ENCODE measurements around the gene SPRING1.
"Not testable (repeated sequence)": the region's sequence is repeated elsewhere in the genome, so short reads cannot be mapped to it uniquely, and the experiment has no call there.

SPRING1 gene

DNA sequence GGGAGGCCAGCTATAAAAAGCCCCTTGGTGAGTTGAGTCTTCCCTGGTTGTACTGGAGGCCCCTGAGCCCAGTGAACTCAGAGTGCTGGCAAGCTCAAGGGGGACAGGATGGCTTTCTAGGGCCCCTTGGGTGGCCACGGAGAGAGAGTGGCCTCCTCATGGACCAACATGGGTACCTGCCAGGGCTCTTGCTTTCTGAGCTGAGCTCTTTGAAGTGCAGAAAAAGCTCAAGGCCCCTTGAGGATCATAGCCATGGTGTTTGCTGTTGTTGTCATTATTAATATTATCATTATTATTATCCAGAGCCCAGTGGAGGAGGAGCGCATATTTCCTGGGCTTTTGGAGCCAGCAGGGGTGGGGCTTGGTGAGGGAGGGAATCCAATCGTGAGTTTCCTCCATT is 6.9 kb upstream of the SPRING1 start:
- no peak for DNase-seq

DNA sequence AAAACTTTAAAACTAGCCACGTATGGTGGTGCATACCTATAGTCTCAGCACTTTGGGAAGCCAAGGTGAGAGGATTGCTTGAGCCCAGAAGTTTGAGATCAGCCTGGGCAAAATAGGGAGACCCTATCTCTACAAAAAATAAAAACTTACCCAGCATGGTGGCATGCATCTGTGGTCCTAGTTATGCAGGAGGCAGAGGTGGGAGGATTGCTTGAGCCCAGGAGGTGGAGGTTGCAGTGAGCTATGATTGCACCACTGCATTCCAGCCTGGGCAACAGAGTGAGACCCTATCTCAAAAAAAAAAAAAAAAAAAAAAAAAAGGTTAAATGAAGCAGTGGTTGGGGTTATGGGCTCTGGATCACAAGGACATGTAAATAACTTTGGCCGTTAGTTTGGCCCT is 4.9 kb upstream of the SPRING1 start:
- not testable (repeated sequence) for DNase-seq

DNA sequence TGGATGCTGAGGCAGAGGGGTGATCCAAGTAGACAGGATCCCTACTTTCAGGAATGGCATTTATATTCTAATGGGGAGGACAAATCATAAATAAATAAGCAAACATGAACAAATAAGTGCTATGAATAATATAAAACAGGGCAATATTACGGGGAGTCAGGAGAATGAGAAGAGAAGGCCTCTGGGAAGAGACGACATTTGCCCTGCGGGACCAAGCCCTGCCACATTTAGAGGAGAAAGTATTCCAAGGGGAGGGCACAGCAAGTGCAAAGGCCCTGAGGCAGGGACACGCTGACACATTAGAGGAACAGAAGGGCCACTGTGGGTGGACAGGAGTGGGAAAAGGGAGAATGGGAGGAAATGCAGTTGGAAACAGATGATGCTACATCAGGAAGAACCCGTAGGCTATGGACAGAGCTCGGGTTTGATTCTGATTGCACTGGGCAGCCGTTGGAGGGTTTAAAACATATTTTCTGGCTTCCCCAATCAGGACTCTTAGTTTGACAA is 1.6 kb upstream of the SPRING1 start:
- no peak for DNase-seq

DNA sequence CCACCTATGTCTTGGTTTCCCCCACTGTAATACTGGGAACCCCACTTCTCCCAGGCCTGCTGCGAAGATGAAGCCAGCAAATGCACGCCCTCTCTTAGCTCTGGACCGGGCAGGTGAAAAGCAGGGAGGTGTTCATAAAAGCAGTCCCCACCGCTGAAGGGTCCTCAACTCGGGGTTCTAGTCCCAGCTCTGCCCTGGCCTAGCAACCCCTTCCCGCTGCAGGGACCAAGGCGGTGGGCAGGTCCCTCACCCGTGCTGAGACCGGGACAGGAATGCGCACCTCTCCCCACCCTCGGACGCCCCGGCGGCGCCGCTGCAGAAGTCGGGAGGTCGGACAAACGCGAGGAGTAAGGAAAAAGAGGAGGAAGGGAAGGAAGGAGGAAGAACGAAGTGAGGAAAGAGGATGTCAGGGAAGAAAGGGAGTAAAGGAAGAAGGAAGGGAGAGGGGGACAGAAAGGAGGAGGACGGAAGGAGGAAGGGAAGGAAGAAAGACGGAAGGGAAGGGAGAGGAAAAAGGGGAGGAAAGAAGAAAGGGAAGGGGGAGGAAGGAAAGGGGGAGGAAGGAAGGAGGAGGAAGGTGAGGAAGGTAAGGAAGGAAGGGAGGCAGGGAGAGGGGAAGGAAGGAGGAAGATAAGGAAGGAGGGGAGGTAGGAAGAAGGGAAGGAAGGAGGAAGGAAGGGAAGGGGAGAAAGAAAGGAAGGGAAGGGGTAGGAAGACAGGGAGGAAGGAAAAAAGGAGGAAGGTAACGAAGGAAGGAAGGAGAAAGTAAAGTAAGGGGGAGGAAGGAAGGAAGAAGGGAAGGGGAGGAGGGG is 701 bp downstream of the SPRING1 start:
- DNase-seq: peak; percentile 56

DNA sequence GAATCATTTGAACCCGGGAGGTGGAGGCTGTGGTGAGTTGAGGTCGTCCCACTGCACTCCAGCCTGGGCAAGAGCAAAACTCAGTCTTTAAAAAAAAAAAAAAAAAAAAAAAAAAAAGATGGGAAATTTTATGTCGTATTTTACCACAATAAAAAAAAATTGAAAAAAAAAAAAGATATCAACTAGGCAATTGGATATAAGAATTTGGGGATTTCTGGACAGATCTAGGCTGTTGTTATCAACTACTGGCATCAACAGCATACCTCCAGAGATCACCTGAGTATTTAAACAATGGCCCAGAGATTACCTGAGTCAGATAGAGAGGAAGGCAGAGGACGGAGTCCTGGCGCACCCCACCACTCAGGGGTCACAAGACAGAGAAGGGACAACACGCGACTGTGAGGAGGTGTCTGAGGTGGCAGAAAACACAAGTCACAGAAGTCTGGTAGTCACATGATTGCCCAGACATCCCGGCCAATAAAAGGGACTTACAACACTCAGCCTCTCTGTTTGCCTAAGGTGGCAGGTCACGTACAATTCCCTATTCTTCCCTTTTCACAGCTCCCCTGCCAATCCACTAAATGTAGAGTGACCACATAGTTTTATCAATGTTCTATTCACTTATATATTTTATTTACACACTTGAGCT is 1.8 kb downstream of the SPRING1 start:
- no peak for DNase-seq

DNA sequence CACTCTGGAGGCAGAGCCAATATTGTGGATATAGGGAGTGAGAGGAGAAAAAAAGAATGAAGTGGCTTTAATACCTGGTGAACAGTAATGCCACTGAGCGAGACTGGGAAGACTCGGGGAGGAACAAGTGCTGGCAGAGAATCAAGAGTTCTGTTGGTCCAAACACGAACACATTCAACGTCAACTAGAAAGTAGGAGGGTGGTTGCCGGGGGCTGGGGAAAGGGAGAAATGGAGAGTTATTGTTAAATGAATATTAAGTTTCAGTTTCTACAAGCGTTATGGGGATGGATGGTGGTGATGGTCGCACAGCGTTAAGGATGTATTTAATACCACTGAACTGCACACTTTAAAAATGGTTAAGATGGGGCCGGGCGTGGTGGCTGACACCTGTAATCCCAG is 2.8 kb downstream of the SPRING1 start:
- no peak for DNase-seq

DNA sequence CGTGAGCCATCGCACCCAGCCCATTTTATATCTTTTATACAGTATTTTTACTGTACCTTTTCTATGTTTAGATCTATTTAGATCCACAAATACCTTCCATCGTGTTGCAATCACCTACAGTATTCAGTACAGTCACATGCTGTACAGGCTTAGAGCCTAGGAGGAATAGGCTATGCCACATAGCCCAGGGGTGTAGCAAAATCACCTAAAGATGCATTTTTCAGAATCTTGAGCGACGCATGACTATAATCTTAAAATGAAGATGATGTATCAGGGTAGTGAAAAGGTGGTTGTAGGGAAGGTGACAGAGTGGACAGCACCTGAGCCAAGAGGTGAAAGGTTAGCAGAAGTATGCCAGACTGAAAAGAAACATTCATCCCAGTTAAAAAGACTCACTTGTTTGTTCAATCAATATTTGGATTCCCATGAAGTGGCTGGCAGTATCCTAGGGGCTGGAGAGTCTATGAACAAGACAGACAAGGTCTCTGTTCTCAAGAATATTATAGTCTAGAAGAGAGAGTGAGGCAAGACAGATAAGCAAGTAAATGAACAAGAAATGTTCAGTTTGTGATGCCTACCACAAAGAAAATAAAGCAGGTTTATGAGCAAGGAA is 3.6 kb downstream of the SPRING1 start:
- DNase-seq: no peak

DNA sequence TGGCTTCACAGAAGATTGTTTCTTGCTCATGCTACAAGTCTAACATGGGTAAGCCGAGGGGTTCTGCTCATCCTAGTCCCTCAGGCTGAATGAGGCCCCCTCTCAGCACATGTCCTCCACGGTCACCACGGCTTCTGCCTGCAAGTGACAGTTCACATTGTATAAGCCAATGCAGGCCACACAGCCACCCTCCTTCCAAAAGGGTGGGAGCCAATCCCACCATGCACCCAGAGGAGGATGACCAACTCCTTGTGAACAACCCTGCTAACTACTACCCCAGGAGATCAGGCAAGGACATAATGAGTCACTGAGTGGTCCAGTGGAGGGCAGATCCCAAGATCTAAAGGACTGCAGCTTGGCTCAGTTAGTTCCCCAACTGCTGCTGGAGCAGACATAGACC is 6.1 kb downstream of the SPRING1 start:
- DNase-seq: no peak

DNA sequence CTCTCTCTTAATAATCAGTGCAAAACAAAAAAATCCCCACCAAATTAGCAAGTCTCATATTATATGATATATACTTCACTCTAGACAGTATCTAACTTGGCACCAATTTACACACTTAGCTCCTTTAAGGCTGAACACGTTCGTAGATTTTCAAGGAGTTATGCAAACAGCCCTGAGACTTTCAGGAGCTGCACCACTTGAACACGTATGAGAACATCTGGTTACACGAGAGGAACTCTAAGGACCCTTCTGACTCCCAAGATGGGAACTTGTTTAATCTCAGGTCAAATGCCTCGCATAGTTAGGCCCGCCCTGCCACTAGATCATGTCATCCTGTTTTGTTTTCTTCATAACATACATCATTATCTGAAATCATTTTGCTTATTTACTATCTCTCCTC is 10.0 kb downstream of the SPRING1 start:
- no peak for DNase-seq

DNA sequence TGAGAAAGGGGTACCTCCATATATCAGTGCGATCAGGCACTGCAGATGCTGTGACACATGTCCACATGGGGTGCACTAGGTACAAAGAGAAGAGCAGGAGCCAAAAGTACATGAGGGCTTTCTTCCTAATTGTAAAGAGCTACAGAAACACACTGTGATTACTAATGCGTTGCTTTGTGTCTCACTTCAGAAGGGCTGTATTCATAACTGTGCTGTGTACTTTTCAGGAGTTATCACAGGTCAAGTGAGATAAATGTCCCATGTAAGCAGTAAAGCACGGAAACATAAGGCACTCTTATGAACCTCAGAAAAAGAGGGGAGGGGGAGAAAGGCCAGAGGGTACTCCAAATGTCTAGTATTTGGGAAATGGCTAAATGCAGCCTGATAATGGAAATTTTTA is 10.6 kb downstream of the SPRING1 start:
- no peak for DNase-seq

DNA sequence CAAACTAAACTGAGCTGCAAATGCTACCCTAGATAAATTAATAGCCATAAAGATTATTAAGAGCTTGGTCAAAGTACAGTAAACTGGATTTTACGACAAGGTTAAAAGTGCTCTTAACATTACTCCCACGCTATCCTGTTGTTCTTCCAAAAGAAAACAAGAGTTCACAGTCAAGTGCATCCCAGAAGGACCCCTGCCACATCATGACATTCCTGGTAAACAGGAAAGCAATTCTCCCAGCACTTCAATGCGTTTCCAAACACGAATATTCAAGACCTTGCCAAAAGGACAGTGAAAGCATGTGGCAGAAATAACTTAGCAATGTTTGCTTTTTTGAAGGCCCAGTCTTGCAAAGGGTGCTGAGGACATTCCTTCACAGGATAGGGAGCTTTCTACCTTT is 11.2 kb downstream of the SPRING1 start:
- DNase-seq: no peak

DNA sequence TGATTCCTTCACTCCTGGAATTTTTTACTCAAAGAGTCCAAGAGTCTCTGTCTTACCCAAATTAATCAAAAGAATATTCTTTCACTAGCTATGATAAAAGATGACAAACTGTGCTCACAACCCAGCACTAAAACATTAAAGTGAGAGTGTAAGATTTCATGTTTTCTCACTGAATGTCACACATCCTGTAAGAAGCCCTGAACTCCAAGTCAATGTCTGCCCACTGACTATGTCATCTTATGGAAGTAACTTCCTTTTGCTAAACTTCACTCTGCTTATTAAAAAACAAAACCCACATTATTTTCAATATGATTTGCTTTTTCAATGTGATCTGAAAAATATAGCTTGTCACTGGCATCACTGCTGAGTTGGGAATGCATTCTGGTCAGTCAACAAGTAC is 15.6 kb downstream of the SPRING1 start:
- no peak for DNase-seq

DNA sequence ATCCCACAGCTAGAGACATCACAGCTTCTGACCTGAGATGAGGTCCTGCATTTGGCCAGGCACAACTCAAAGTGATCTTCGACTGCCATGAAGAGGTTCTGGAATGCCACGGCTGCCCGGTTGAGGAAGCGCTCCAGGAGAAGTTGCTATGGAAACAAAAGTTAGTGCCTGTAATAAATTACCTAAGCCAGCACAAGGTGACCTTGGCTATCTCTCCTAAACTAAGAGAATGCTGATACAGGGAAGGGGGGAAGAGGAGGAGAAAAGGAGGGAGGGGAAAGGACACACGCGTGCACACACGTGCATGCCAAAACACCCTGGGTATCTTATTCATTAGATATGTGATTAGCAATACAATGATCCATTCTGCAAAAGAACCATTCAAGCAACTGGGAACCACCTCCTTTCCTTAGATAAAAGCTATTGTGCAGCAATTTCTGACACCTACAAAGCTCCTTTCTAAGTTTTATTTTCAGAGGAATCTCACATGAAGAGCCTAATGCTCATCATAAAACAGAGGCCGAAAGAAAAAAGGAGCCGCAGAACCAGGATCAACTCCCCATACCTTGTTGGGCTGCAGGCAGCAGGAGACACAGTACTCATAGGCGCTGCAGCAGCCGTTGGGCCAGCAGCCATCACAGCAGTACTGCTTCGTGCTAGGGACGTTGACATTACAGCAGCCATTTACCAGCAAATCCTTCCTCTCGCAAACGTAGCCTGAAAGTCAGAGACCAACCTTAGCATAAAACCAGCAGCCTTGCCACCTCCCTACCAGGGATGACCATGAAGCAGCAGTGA is 17.9 kb downstream of the SPRING1 start:
- DNase-seq: peak; percentile 58

DNA sequence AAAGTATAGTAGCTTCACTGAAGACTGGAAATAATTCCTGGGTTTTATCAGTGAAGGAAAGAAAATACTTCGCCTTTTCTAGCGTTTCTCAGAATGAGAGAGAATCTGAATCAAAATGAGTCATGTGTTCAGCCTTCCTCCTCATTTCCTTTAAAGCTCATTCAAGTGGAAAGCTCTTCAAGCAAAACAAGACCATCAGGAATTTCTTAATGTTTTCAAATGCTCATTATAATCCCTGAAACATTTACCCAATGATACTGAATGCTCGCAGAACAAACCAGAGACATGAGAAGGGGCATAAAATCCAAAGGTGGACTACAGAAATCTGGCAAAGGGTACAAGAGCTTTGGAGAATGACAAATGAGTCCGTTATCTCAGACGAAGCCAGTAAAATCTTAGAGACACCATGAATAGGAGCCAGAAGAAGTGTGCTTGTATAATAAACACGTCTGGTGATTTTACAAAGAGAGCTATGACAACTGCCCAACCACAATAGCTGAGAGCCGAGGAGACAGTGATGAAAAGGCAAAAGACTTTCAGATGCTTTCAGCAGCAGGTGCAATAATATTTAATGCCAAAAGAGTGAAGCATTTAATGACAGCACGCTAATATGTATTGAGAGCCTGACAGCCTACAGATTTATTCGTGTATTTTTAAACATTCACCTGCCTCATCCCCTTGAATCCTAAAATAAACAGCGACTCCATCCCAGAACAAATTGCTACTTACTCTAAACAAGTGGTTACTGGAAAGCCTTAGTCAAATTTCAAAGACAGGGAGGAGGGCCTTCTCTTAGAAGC is 19.0 kb downstream of the SPRING1 start:
- DNase-seq: no peak

DNA sequence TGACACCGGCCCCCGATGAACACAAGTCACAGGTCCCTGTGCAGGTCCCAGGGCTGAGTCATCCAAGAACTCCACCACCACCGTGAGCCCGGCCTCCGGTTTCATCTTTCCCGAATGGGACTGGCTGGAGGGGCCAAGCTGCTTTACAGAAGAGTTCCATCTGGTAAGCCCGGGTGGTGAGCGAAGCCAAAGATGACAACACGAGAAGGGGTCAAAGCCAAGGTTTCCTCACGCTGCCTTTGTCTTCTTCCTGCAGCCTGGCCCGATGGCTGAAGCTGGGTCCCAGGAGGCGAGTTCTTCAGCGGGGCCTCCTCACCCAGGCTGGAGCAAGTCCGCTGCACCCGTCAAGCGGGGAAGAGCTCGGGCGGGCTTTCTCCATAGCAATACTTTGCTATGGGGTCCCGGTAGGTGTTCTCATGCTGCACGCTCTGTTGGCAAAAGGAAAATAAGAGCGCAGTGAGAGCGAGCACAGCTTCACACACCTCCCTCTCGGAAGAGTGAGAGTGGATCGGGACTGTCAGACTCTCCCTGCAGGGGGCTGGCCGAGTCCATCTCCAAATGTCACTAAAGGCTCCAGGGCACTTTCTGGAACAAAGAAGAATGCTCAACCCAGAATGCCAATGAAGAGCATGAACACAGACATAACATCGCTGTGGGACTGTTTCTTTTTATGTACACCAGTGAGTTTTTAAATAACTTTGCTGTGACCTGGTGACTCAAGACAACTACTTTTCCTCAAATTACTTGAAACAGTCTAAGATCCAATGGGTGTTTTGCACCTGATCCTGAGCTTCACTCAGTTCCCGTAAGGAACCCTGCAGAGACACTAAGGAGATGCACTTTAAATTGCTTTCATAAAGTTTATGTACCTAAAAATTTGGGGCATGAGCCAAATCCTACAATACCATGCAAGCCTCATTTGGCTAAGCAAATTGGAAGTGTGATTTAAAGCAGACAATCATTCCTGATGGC is 20.1 kb downstream of the SPRING1 start:
- DNase-seq: peak; percentile 70

DNA sequence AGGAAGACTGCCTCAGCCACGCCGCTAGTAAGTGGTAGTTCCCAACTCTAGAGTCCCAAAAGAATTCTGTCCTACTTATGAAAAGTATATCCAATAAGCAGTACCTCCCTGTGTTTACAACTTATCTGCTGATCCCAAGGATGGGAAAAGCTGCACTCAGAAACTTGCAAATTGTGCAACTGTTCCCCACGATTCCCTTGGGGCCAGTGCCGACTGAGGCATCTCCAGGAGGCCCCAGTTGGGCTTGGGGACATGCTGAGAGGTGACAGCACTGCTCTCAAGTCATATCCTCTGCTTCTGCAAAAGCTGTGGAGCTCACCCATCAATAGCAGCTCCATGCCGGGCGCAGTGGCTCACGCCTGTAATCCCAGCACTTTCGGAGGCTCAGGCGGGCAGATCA is 23.7 kb downstream of the SPRING1 start:
- DNase-seq: no peak

DNA sequence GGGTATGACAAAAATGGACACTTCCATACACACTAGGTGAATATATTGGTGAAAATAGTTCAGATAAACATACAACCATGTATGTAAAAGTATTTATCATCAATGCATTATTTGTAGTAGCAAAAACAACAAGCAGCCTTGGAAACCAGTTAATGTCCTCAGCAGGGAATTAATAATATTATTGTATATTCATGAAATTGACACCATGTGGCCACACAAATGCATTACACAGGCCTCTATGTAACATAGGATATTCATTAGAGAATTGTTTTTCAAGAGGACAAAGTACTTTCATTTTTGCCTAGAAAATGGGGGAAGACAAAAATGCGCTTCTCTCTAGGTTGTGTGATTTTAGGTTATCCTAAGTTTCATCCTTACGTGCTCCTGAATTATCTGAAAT is 24.3 kb downstream of the SPRING1 start:
- no peak for DNase-seq

DNA sequence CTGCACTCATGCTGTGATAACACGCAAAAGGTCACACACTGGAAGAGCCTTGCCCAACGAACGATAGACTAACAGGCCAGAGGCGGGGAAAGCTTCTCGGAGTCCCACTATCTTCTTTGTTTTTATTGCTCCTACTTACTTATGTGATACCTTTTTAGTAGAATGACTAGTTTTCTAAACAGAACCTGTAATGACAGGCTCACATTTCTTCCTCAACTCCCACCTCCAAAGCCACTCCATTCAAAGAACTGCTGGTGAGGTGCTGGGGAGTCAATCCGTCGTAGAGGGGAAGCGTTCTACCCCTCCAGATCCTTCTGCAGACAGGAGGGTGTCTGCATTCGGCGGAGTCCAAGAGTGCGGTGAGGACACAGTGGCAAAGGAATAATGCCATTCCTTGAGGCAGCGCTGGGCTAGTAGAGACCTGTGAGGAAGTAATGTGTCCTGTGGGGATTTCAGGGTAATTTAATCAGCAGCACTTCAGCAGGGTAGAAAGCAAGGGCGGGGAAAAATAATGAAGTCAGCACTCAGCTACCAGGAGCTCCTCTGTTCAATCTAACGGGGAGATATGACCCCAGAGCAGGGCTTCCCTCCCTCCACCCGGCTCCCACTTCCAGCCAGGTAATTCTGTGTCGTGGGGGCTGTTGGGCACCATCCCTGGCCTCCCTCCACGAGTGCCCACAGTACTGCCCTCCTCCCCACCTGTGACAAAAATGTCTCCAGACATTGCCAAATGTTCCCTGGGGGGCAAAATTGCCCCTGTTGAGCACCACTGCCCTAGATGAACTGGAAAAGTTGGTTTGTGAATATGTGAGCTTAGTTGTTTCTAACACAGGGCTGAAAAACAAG is 25.2 kb downstream of the SPRING1 start:
- DNase-seq: no peak

DNA sequence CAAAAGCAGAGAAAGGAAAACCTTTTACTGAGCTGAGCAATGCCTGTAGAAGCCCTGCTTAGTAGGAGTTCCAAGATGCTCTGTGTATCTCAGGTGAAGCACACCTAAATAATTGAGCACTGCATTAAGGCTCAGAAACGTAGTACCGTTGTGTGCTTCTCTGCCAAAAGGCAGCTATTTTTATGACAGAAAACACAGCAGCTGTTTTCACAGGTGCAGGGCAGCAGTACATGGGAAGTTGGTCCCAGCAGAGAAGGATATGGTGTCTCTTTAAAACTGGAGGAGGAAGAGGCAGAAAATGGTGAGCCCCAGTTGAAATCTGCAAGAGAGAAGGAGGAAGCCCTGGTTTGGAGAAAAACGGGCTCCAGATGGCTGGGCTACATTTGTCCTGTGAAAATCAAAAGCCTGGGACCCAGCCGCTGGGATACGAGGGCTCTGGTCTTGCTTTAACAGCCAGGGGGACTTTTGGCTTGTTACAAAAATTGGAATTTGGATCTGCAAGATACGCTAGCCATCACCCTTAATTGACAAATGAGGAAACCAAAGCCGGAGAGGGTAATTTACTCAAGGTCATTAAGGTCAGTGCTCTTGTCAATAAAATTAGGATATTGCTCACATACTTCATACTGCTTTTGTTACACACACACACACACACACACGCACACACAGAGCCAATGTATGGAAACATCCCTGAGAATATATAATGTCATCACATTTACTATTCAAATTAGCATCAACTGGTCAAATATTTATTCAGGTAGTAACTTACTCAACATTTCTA is 27.3 kb downstream of the SPRING1 start:
- no peak for DNase-seq

All from right kidney (tissue), 1 donor.